ENCODE results near the gene PXDN. TPM values are rescaled to one million over a fixed set of nuclear protein-coding genes. Genes with fewer than 3 reads are reported as not detected.

Gene PXDN
- total and polyA plus RNA-seq, 9 donors, result 36.0 to 116 (median 54.5) TPM

DNA sequence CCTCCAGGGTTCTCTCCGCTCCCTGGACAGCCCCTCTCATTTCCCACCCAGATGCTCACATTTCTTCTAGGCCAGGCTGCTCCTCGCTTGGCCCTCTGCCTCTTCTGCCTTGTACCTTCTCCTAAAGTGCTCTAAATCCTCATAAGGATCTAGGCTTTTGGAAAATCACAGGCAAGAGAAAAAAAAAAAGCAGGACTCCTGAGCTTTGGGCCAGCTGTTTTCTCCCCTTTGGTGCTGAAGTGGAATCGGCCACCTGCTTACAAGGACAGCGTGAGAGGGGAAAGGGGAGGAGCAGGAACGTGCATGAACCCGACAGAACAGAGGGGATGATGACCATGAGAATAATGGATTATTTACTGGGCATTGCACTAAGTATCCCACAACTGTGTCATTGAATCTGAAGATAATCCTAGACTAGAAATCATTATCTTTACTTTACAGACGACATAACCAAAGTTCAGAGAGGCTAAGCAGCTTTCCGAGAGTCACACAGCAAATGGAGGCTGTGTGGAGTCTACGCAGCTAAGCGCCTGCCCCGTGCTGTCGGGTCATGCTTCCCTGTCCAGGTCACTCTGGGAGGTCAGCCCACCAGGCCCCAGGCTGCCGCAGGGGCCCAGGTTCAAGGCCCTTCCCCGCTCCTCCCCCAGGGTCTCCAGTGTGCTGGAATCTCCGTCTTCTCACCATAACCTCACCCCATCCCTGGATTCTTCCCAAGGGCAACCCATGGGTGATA lies 141.9 kb downstream of the PXDN start:
- H3K27ac ChIP-seq, result peak overlapping the region in 1 of 2 donors; percentile 76
- no peak for DNase-seq

GRCh38 chr2:1601471-1602277 lies 142.6 kb downstream of the PXDN start:
- peak overlapping the region; percentile 35 to 76 for H3K27ac ChIP-seq
- WGBS, 3 donors, result 19 to 25% (median 20%) methylated on average over 27 of the region's 27 CpGs
- TF ChIP-seq, protein P1, sequence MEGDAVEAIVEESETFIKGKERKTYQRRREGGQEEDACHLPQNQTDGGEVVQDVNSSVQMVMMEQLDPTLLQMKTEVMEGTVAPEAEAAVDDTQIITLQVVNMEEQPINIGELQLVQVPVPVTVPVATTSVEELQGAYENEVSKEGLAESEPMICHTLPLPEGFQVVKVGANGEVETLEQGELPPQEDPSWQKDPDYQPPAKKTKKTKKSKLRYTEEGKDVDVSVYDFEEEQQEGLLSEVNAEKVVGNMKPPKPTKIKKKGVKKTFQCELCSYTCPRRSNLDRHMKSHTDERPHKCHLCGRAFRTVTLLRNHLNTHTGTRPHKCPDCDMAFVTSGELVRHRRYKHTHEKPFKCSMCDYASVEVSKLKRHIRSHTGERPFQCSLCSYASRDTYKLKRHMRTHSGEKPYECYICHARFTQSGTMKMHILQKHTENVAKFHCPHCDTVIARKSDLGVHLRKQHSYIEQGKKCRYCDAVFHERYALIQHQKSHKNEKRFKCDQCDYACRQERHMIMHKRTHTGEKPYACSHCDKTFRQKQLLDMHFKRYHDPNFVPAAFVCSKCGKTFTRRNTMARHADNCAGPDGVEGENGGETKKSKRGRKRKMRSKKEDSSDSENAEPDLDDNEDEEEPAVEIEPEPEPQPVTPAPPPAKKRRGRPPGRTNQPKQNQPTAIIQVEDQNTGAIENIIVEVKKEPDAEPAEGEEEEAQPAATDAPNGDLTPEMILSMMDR (IDR thresholded peaks at IDR 0.05), result no peak
- TF ChIP-seq POLR2A (IDR thresholded peaks at IDR 0.05), result no peak
- no peak for TF ChIP-seq EP300 (IDR thresholded peaks at IDR 0.05)
- H3K9me3 ChIP-seq, result no peaks in the 10 kb centered on the region
- peak; percentile 64 to 79 (median 73) for DNase-seq
- no peak overlapping the region for H3K4me3 ChIP-seq
- no peaks in the 10 kb centered on the region for H3K27me3 ChIP-seq
- no peaks in the 10 kb centered on the region for H3K36me3 ChIP-seq
- H3K4me1 ChIP-seq (ENCODE audit: insufficient read depth), result peaks cover 25% of the 10 kb centered on the region
- intact Hi-C loops (cut with DNase I), result no loop called here

More for the DNA sequence above, 141.9 kb downstream of the PXDN start:
- TF ChIP-seq POLR2A (IDR thresholded peaks at IDR 0.05) (no peak), EP300 (IDR thresholded peaks at IDR 0.05) (no peak)
- TF ChIP-seq, protein P1 (IDR thresholded peaks at IDR 0.05), result no peak
- Histone ChIP-seq H3K36me3 (no peaks in the 10 kb centered on the region), H3K9me3 (no peaks in the 10 kb centered on the region), H3K27me3 (no peaks in the 10 kb centered on the region), H3K4me3 (no peak overlapping the region), H3K4me1 (ENCODE audit: insufficient read depth) (peaks cover 25% of the 10 kb centered on the region)
- intact Hi-C loops (cut with DNase I), result no loop called here
- WGBS, 3 donors, result 53 to 65% (median 59%) methylated on average over 15 of the region's 15 CpGs

GRCh38 chr2:1601067-1601412 lies 143.3 kb downstream of the PXDN start:
- intact Hi-C loops (cut with DNase I), result no loop called here
- H3K4me3 ChIP-seq, result no peak overlapping the region
- TF ChIP-seq EP300 (IDR thresholded peaks at IDR 0.05) (no peak), POLR2A (IDR thresholded peaks at IDR 0.05) (no peak)
- TF ChIP-seq, protein P1 (IDR thresholded peaks at IDR 0.05), result no peak
- no peaks in the 10 kb centered on the region for H3K27me3 ChIP-seq
- WGBS, 3 donors, result 90 to 91% (median 91%) methylated on average over 5 of the region's 5 CpGs
- no peaks in the 10 kb centered on the region for H3K36me3 ChIP-seq
- no peaks in the 10 kb centered on the region for H3K9me3 ChIP-seq
- DNase-seq, result no peak
- peaks cover 25% of the 10 kb centered on the region for H3K4me1 ChIP-seq (ENCODE audit: insufficient read depth)
- peak overlapping the region; percentile 35 to 76 for H3K27ac ChIP-seq

GRCh38 chr2:1600191-1601066 lies 143.9 kb downstream of the PXDN start:
- H3K27me3 ChIP-seq, result no peaks in the 10 kb centered on the region
- no peaks in the 10 kb centered on the region for H3K9me3 ChIP-seq
- H3K27ac ChIP-seq, result peak overlapping the region; percentile 21 to 76
- no peak overlapping the region for H3K4me3 ChIP-seq
- WGBS, 3 donors, result 83 to 86% (median 85%) methylated on average over 29 of the region's 29 CpGs
- peak in 4 of 5 donors; percentile 46 to 73 (median 64) for DNase-seq
- TF ChIP-seq POLR2A (IDR thresholded peaks at IDR 0.05) (no peak), EP300 (IDR thresholded peaks at IDR 0.05) (no peak)
- TF ChIP-seq, protein P1 (IDR thresholded peaks at IDR 0.05), result no peak
- H3K4me1 ChIP-seq (ENCODE audit: insufficient read depth), result peaks cover 25% of the 10 kb centered on the region
- intact Hi-C loops (cut with DNase I), result no loop called here
- no peaks in the 10 kb centered on the region for H3K36me3 ChIP-seq
